GM19240 (cell line): Measurements from ENCODE around the gene DAP.

ENCODE experiments used
- DNase-seq: peaks from one replicate; pipeline ENCODE4 v3.0.0; 2011; ENCODE audit warnings: low spot score; ENCODE audit not compliant: insufficient read length

The DAP gene

DNA sequence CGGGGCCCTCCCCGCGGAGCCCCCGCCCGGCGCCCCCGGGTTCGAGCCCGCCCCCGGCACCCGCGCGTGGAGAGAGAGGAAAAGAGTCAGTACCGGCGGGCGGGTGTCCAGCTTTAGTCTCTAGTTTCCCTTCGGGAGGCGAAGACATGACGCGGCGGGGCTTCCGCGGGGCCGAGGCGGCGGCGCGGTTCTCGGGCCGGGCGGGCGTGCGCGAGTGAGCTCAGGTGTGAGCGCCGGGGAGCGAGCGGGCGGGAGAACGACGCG lies 181 bp downstream of the DAP start:
- no peak for DNase-seq

DNA sequence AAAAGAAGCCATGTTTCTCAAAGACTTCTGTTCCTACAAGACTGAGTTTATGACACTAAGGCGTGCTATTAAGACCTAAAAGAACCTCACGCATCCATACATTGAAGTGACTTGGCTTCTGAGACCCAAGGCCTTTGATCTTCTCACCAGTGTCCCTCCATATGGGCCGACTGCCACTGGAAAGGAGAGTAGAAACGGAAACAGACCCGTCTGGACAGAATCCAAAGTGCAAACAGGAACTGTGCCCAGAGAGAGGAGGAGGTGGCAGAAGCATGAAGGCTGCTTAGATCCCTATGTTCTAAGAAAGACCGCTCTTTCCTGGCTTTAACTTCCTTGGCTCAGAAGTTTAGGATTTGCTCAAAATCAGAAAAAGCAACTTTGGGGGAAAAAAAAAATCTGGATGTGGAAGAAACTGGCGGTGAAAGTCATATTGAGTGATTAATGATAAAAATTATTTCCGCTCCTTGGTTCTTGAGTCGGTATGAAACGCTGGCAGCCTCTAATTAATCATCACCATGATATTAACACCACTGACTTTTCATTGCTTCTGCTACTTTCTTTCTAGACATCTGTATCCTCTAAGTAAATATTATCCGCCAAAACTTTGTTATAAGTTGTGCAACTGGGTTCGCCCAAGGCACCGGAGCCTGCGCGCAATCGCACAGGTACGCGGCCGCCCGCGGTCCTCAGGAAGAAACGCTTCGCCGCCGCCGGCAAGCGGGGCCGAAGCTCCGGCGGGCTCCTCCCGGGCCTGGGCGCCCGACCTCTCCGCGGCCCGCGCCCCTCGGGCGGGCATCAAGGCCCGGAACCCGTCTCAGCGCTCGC lies 726 bp downstream of the DAP start:
- DNase-seq, result no peak

DNA sequence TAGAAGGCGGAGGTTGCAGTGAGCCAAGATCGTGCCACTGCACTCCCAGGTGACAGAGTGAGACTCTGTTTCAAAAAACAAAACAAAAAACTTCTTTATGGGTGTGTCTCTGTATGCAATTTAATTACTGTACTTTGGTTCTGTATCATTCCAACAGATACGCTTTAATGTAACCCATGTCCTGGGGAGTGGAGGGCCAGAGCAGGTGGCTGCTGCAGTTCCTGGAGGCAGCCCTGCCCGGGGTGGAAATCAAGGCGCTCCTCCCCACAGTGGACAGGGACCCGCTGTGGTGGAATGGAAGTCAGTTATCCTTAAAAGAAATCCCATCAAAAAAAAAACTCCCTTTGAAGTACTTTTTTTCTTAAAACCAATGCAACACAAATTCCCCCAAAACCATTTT lies 1.9 kb downstream of the DAP start:
- no peak for DNase-seq

DNA sequence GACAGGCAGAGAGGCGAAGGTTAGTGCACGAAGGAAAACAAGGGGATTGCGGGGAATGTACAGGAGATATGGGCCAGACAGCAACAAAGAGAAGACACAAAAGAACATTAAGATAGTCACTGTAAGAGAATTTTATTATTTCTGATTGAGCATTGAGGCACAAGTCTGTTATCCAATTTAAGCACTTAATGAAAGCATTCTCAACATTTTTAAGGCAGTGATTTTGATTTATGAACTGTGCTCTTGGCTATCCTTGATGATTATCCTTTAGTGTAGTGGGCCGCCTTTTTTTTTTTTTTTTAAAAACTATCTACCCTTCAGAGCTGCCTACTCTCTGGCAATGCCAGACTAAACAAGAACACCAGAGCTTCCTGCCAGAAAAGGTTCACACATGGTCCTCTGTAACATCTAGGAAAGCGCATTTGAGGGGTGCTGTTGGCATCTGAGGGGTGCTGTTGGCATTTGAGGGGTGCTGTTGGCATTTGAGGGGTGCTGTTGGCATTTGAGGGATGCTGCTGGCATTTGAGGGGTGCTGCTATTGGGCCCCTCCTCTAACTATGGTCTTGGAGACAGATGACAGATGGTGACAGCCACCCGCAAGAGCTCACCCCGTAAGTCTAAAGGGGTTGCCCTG lies 3.0 kb downstream of the DAP start:
- no peak for DNase-seq

DNA sequence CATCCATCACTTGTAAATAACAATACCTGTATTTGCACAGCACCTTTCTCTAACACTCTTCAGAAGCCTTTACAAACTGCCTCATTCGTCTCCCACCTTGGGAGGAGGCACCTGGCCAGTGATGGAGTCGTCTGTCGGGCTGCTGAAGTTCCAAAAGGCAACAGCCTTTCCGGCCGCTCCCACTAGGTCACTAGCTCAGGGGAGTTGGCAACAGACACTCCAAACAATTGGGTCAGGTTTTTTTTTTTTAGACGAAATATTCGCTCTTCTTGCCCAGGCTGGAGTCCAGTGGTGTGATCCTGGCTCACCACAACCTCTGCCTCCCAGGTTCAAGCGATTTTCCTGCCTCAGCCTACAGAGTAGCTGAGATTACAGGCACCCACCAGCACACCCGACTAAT lies 4.0 kb downstream of the DAP start:
- no peak for DNase-seq

DNA sequence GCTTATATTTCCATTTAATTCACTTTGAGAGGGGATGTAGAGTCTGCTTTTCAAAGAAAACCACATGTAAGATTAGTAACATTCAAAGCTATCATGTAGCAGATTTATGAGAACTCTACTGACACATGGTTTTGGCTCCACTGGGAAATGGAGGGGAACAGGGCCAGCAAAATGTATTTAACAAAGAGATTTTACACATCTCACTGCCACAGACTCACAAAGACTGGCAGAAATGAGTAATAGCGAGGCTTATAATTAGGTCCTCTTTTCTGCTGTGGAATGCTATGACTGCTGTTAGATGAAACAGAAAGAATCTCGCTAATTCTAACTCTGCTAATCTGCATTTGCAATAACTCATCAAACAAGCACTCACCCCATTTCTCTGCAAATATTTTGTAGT lies 4.5 kb downstream of the DAP start:
- DNase-seq, result no peak

DNA sequence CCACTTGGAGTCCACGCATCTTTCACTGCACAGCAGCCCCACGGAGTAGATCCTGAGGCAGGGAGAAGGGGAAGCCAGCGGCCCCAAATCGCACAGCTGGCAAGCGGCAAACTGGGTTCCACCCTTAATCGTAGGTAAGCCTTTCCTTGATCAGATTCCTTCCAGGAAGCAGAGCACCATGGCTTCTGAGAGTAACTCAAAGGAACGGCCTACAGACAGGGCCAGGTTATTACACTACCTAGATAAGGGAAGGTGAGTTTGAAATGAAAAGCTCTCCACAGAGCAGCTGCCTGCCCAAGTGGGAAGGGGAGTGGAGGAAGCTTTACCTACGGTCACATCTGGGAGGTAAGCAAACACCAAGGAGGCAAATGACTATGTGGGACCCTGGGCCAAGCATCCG lies 7.9 kb downstream of the DAP start:
- no peak for DNase-seq

DNA sequence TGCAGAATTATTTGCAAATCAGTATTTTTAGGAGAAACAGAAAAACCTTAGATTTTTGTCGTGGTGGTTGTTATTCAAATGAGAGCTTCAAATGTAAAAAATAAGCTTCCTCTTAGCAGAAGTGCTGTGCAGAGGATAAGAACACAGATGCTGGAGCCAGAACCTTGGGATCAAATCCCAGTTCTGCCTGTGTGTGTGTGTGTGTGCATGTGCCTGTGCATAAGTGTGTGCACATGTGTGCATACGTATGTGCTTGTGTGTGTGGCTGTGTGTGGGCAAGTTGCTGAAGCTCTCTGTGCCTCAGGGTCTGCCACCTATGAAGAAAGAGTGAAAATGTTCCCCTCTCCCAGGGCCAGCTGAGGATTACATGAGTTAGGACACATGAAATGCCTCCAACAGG lies 8.6 kb downstream of the DAP start:
- no peak for DNase-seq

DNA sequence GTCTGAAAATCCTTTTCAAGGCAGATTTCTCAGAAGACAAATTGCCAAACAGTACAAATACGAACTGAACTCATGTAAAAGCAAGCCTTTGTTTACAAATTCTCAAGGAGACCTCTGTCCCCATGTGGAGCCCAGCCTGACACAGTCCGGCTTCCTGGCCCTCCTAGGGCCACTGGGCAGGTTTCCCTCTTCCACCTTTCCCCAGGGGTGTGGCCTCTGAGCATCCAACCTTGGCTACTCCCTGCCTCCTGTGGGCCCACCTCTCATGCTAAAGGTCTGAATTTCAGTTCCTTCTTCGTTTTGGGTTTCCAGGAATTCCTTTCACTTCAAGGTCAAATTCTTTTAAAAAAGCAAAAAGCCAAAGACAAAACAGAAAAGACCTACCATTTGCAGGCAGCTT lies 10.1 kb downstream of the DAP start:
- DNase-seq, result no peak

DNA sequence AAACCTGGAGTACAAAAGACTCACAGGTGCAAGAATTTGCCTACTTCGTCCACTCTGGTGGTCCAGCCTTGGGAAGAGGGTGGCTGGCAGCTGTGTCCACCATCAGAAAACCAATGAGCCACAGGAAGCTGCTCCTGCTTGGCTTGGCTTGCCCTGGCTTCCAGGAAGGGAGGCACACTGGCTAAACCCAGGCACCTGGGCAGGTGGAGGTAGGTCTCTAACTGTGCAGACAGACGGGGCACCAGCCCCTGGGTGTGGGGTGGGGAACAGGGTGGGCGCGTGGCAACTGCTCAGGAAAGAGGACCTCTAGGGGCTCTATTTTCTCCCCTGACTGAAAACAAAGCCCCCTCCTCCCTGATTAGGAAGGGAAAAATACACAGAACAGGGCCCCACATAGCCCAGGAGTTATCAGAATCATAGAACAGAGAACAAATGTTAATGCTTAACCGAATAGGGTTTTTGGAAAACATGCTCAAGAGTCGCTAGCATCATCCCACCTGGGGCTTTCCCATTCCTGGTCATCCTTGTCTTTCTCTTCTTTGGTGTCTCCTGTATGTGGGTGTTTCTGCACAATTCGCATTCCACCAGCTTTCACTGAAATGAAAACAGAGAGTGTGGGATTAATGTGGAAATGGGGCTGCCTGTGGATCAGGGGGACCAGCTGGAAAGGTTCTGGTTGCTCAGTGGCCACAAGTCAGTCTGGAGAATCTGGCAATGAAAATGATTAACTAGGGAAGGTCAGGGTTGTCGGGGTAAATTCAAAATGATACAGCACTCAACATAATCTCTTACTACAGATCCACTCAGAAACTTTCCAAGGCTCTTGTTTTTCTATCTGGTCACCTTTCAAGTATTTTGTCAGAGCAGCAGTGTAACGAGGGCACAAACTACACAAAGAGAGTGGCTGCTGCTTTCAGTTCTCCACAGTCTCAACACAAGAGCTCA lies 13.1 kb downstream of the DAP start:
- DNase-seq, result no peak

DNA sequence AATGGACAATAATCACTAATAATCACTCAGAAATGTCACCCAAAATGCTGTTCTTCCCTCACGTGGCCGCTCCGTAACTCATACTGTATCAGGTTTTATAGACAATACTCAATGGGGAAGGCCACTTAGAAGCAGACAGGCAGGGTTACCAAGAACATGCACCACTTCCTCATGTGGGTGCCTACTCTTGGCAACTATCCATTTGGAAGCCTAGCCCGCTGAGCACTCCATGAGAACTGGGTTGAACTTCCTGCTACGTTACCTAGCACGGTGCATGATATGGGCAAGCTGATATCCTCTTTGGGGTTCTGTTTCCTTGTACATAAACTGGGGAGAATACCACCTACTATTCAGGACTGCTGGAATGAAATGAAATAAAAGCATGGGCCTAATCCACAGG lies 14.3 kb downstream of the DAP start:
- DNase-seq, result no peak

DNA sequence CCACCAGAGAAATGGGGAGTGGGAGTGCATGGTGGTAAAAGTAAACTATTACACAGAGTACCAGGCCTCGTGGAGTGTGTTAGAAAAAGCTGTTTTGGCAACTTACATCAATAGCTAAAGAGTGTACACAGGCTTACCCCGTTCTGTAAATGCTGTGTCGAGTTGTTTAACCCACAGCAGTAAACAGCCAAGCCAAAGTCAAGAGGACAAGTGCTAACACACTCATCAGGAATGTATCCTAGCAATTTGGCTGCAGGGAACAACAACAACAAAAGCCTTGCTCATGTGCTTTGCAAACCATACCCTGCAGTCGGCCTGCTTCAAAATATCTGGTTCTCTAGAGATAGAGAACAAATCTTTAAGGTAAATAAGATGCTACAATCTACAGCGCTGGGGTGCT lies 15.9 kb downstream of the DAP start:
- DNase-seq, result no peak

DNA sequence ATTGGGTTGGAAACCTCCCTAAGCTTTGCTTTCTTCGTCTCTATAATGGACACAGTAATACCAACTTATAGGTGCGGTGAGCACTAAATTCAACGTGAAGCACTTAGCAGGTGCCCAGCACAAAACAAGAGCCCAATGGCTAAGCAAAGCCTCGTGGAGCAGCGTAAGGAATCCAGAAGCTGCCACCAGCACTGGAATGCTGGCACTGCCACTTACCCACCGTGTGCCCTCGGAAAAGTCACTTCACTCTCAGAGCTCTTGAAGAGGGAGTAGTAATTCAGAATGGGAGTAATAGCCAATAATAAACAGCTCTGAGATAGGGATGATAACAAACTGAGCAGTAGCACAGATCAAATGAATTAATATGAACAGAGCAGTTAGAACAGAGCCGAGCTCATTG lies 16.4 kb downstream of the DAP start:
- DNase-seq, result no peak

DNA sequence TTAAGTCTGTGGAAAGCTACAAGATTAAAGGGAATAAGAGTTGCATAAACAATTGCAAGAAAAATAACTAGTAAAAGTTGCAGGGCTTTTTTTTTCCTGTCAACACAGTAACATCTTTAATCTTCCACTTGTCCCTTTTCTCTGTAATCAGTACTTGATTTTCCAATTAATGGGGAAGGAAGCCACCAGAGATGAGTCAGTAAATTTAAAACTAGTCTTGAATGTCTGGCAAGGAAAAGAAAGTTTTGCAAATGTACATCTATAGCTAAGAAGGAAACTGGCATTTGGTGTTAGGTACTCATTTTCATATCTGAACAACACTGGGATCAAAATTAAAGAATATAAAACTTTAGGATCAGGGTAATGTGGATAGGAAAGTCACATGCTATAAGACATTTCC lies 17.1 kb downstream of the DAP start:
- DNase-seq, result no peak

DNA sequence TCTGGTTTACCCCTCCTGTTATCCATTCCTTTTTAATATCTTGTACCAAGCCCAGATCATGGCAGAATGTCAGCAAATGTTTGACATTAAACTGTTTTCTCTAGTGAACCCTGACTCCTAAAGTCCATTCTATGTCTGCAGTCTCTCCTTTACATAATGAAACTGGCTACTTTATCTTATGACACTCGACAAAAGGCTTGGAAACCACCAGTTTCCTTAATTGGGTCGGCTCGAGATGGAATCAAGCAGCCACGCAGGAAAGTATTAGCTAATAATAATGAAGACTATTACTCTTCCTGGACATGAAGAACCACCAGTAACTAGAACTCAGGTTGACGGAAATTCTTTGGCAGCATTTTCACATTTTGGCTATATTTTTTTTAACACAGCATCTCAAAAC lies 17.5 kb downstream of the DAP start:
- DNase-seq, result no peak

DNA sequence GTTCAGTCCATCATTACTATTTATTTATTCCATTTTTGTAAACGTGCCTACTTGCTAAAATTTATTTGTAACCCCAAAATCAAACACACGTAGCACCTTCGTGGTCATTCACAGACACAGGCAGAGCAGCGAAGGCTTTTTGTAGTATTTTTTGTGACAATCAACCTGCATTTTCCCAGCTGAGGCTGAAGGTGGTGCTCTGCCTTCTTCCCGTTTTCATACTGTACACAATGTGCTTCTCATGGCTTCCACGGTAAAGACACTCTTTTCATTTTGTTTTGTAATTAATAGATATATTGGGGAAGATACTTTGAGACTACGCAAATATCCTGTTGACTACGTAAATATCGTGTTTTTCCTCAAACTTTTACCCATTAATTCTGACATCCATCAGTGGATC lies 19.4 kb downstream of the DAP start:
- no peak for DNase-seq

DNA sequence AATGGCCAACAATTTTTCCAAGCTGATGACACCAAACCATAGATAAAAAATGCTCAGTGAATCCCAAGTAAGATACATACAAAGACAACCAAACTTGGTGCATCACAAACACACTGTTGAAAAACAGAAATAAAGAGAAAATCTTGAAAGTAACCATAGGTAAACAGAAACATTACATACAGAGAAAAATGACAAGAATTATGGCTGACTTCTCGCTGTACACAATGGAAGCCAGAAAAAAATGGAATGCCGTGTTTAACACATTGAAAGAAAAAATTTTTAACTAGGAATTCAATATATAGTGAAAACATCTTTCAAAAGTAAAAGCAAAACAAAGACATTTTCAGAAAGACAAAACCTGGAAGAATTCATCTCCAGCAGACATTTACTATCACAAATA lies 20.6 kb downstream of the DAP start:
- DNase-seq, result no peak

DNA sequence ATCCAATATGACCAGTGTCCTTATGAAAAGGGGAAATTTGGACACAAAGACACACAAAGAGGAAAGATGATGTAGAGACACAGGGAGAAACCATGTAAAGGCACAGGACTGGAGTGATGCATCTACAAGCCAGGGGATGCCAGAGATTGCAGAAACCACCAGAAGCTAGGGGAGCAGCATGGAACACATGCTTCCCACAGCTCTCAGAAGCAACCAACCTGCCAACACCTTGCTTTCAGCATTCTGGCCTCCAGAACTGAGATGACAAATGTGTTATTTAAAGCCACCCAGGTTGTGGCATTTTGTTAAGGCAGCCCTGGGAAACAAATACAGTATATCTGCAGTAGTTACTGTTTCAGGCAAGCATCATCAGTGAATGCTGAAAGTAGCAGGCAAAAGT lies 23.2 kb downstream of the DAP start:
- no peak for DNase-seq

DNA sequence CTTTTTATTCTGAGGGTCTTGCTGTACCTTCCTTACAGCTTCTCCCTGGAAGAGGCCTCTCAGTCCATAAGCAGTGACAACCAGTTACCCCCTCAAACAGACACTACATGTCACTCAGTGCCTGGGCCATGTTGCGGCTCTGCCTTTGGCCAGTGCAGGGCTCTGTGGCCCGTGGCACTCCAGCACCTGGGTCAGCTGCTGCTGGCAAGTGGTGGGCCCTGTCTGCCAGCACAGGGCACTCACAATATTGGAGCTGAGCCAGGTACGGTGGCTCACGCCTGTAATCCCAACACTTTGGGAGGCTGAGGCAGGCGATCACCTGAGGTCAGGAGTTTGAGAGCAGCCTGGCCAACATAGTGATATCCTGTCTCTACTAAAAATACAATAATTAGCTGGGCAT lies 24.2 kb downstream of the DAP start:
- no peak for DNase-seq

DNA sequence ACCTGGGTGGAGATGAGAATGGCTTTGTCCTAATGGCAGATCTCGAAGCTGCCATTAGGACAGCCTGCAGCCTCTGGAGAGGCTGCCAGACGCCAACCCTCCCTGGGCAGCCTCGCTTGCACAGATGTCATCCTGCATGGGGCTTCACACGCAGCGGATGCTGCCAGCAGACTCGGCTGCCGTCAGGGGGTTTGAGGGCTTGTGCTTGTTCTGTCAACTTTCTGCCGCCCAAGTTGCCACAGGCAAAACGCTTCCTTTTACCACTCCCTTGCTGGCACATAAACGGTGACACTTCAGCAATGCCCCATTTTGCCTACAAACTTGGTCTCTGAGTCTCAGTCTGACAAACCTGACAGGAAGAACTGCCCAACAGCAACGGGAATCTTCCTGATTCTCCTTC lies 24.7 kb downstream of the DAP start:
- no peak for DNase-seq

DNA sequence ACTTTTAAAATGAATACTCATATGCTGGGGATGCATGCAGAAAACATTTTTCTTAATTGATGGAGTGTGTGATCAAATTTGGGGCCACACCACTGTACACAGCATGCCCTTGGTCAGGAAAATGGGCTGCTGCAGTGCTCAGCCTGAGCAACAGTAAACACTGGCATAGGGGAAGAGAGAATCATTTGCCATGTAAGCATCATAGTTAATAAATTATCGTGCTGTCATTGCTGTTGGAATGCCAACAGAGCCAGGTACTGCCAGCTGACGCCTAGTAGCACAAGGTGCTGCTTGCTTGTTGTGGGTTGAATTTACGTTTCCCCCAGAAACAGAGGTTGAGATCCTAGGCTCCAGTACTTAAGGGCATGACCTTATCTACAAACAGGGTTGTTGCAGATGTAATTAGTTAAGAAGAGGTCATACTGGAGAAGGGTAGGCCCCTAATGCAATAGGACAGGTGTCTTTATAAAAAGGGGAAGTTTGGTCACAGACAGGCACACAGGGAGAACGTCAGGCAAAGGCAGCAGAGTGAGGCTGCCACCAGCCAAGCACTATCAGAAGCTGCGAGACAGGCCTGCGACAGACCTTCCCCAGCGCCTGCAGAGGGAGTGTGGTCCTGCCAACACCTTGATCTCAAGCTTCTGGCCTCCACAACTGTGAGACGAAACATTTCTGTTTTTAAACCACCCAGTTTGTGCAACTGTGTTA lies 25.3 kb downstream of the DAP start:
- no peak for DNase-seq
